Esophagus muscularis mucosa (tissue), 4 donors: ENCODE data around the gene SNTB2. TPM values are rescaled to one million over a fixed set of nuclear protein-coding genes. Genes with fewer than 3 reads are reported as not detected.
A peak's percentile ranks its signal among the peaks of the same experiment; 100 is the strongest.

Source experiments
- DNase-seq: peaks from one replicate; pipeline ENCODE4 v3.0.0-alpha.2; 2017; ENCODE audit errors: extremely low spot score
- H3K27ac ChIP-seq, 4 donors: fragments of 200-600 bp; sonication (generic); replicated peaks in 1 of 4; 1 replicate in 3 of 4; 2 replicates in 1 of 4; pipeline ENCODE4 v1.5.1; 2016 to 2019; ENCODE audit warnings: mild to moderate bottlenecking in 1 of 4
- H3K27me3 ChIP-seq, 4 donors: fragments of 200-600 bp; sonication (generic); one replicate each; pipeline versions ENCODE4 v1.5.1 to v1.6.0; 2016 to 2019
- H3K36me3 ChIP-seq, 4 donors: fragments of 200-600 bp; sonication (generic); one replicate each; pipeline ENCODE4 v1.5.1; 2016 to 2019
- H3K4me1 ChIP-seq, 4 donors: fragments of 200-600 bp; sonication (generic); one replicate each; pipeline ENCODE4 v1.5.1; 2016 to 2019
- H3K4me3 ChIP-seq, 4 donors: fragments of 200-600 bp; sonication (generic); 1 replicate in 2 of 4; 2 replicates in 2 of 4; pipeline ENCODE4 v1.5.1; 2016 to 2019; ENCODE audit warnings: mild to moderate bottlenecking in 4 of 4, moderate library complexity in 1 of 4
- H3K9me3 ChIP-seq, 4 donors: fragments of 200-600 bp; sonication (generic); 1 replicate in 3 of 4; 2 replicates in 1 of 4; pipeline ENCODE4 v1.5.1; 2016 to 2019
- CTCF ChIP-seq, 3 experiments: fragments of 200-600 bp in 2 of 3; fragments of 450-650 bp in 1 of 3; sonication (generic) in 2 of 3; IDR thresholded peaks; one replicate each; pipeline ENCODE4 v1.5.1; 2017 to 2019; ENCODE audit warnings: antibody characterized with exemption in 3 of 3, mild to moderate bottlenecking in 2 of 3, moderate library complexity in 1 of 3
- EP300 ChIP-seq: sonication (generic); formaldehyde crosslinking; IDR thresholded peaks from one replicate; pipeline ENCODE4 v1.6.1; 2017; ENCODE audit warnings: antibody characterized with exemption
- POLR2A ChIP-seq: fragments of 450-650 bp; IDR thresholded peaks from one replicate; pipeline ENCODE4 v1.6.1; 2017; ENCODE audit warnings: antibody characterized with exemption, moderate library complexity, mild to moderate bottlenecking, low read depth
- POLR2AphosphoS5 ChIP-seq, 2 donors: sonication (generic); formaldehyde crosslinking; IDR thresholded peaks; one replicate each; pipeline ENCODE4 v1.6.1; 2017; ENCODE audit warnings: antibody characterized with exemption in 2 of 2
- WGBS: methylation state at CpG from one replicate; pipeline ENCODE4 v1.1.5; 2018; 5-methylcytosine and 5-hydroxymethylcytosine counted together
- intact Hi-C: fragments of 100-400 bp; cut with DNase I; formaldehyde crosslinking; loops from one replicate; pipeline ENCODE4 v1.15.1; 2023
- total RNA-seq, 4 donors: library from RNA; depleted of rRNA; stranded (reverse); fragments of >200 nt; gene quantifications; one replicate each; pipeline versions ENCODE4 v1.1.0 to v1.2.1, GENCODE V29; 2016

The SNTB2 gene
- total RNA-seq, 4 donors from 2014 or later, result 36.1 to 73.4 (median 54.8) TPM

GRCh38 chr16:69270831-69271230 is 83.9 kb downstream of the SNTB2 start:
- 81% methylated on average over 2 of the region's 2 CpGs for WGBS
- H3K4me3 ChIP-seq, result no peak overlapping the region
- H3K9me3 ChIP-seq, result no peaks in the 10 kb centered on the region
- TF ChIP-seq CTCF (IDR thresholded peaks at IDR 0.05) (no peak), POLR2AphosphoS5 (IDR thresholded peaks at IDR 0.05) (no peak), EP300 (no peak), POLR2A (no peak)
- peaks cover 1 to 33% (median 11%) of the 10 kb centered on the region in 4 donors for H3K4me1 ChIP-seq
- DNase-seq, result no peak
- H3K27me3 ChIP-seq, result no peaks in the 10 kb centered on the region
- intact Hi-C loops, result loop anchor here (10.0 kb wide), 1 partner anchor 96 kb away; no protein-coding TSS in a partner anchor
- H3K36me3 ChIP-seq, result peaks cover 0 to 36% (median 0%) of the 10 kb centered on the region in 4 donors
- no peak overlapping the region for H3K27ac ChIP-seq

- no peak for TF ChIP-seq EP300
- no peak for TF ChIP-seq POLR2AphosphoS5 (IDR thresholded peaks at IDR 0.05)
- TF ChIP-seq CTCF (IDR thresholded peaks at IDR 0.05), result no peak
- no peak for TF ChIP-seq POLR2A
- 43% methylated on average over 4 of the region's 4 CpGs for WGBS
- no peak for DNase-seq
- Histone ChIP-seq H3K27ac (no peak overlapping the region), H3K27me3 (no peaks in the 10 kb centered on the region), H3K4me3 (no peak overlapping the region), H3K36me3 (peaks cover 0 to 36% (median 0%) of the 10 kb centered on the region in 4 donors), H3K4me1 (peaks cover 3 to 54% (median 33%) of the 10 kb centered on the region in 4 donors), H3K9me3 (no peaks in the 10 kb centered on the region)
- intact Hi-C loops, result loop anchor here (10.0 kb wide), 1 partner anchor 98 kb away; no protein-coding TSS in a partner anchor
These were observed 86.0 kb downstream of the SNTB2 start for GRCh38 chr16:69273009-69273408.

GRCh38 chr16:69274699-69275235 is 87.8 kb downstream of the SNTB2 start:
- Histone ChIP-seq H3K9me3 (no peaks in the 10 kb centered on the region), H3K27me3 (no peaks in the 10 kb centered on the region), H3K4me3 (no peak overlapping the region), H3K27ac (peak overlapping the region; percentile 51 to 68 (median 52)), H3K4me1 (peaks cover 3 to 55% (median 34%) of the 10 kb centered on the region in 4 donors), H3K36me3 (peaks cover 0 to 36% (median 0%) of the 10 kb centered on the region in 4 donors)
- intact Hi-C loops, result loop anchor here (10.0 kb wide), 1 partner anchor 100 kb away; no protein-coding TSS in a partner anchor
- DNase-seq, result no peak
- WGBS, result 80% methylated on average over 4 of the region's 4 CpGs
- TF ChIP-seq EP300, result no peak
- TF ChIP-seq POLR2AphosphoS5 (IDR thresholded peaks at IDR 0.05), result no peak
- no peak for TF ChIP-seq POLR2A
- no peak for TF ChIP-seq CTCF (IDR thresholded peaks at IDR 0.05)

GRCh38 chr16:69276148-69277115 is 89.5 kb downstream of the SNTB2 start:
- H3K4me1 ChIP-seq, result peaks cover 3 to 49% (median 34%) of the 10 kb centered on the region in 4 donors
- no peaks in the 10 kb centered on the region for H3K9me3 ChIP-seq
- peaks cover 0 to 20% (median 0%) of the 10 kb centered on the region in 4 donors for H3K36me3 ChIP-seq
- intact Hi-C loops, result loop anchor here (10.0 kb wide), 1 partner anchor 102 kb away; no protein-coding TSS in a partner anchor
- TF ChIP-seq POLR2A, result no peak
- TF ChIP-seq CTCF (IDR thresholded peaks at IDR 0.05), result no peak
- TF ChIP-seq EP300, result no peak
- TF ChIP-seq POLR2AphosphoS5 (IDR thresholded peaks at IDR 0.05), result peak; percentile 45 to 64
- peak overlapping the region in 1 of 4 donors; percentile 17 for H3K4me3 ChIP-seq
- peak overlapping the region; percentile 51 to 73 (median 60) for H3K27ac ChIP-seq
- H3K27me3 ChIP-seq, result no peaks in the 10 kb centered on the region
- DNase-seq, result peak; percentile 92
- WGBS, result 24% methylated on average over 7 of the region's 7 CpGs
